Breast epithelium (tissue), 4 donors: ENCODE results near the gene HOXA6. TPM values are rescaled to one million over a fixed set of nuclear protein-coding genes. Genes with fewer than 3 reads are reported as not detected.
A peak's percentile ranks its signal among the peaks of the same experiment; 100 is the strongest.

ENCODE experiments used
- DNase-seq, 2 donors: peaks; one replicate each; pipeline ENCODE4 v3.0.0-alpha.2; 2019; ENCODE audit warnings: low spot score in 2 of 2
- H3K27ac ChIP-seq, 2 donors: fragments of 200-600 bp; sonication (generic) in 1 of 2; one replicate each; pipeline ENCODE4 v1.5.1; 2016 to 2019; ENCODE audit warnings: mild to moderate bottlenecking in 1 of 2
- H3K27me3 ChIP-seq, 2 donors: fragments of 200-600 bp; sonication (generic) in 1 of 2; one replicate each; pipeline versions ENCODE4 v1.5.1 to v1.6.0; 2017 to 2019; ENCODE audit warnings: control low read depth in 1 of 2, mild to moderate bottlenecking in 1 of 2
- H3K36me3 ChIP-seq: fragments of 200-600 bp; one replicate; pipeline ENCODE4 v1.5.1; 2019
- H3K4me1 ChIP-seq, 2 donors: fragments of 200-600 bp; sonication (generic); one replicate each; pipeline ENCODE4 v1.5.1; 2016 to 2019; ENCODE audit warnings: control low read depth in 1 of 2
- H3K4me3 ChIP-seq, 3 donors: fragments of 200-600 bp; sonication (generic); 1 replicate in 2 of 3; 2 replicates in 1 of 3; pipeline ENCODE4 v1.5.1; 2016 to 2019; ENCODE audit warnings: mild to moderate bottlenecking in 3 of 3, moderate library complexity in 2 of 3
- H3K9me3 ChIP-seq, 2 donors: fragments of 200-600 bp; sonication (generic) in 1 of 2; one replicate each; pipeline ENCODE4 v1.5.1; 2016 to 2019; ENCODE audit warnings: control low read depth in 1 of 2
- CTCF ChIP-seq, 3 donors: fragments of 450-650 bp; IDR thresholded peaks; one replicate each; pipeline ENCODE4 v1.5.1; 2016 to 2017; ENCODE audit warnings: antibody characterized with exemption in 3 of 3, mild to moderate bottlenecking in 3 of 3, moderate library complexity in 3 of 3
- POLR2A ChIP-seq: fragments of 450-650 bp; IDR thresholded peaks from one replicate; pipeline ENCODE4 v1.6.1; 2016; ENCODE audit warnings: antibody characterized with exemption, mild to moderate bottlenecking, moderate library complexity
- POLR2AphosphoS5 ChIP-seq, 3 donors: sonication (generic); formaldehyde crosslinking; IDR thresholded peaks; one replicate each; pipeline ENCODE4 v1.6.1; 2017; ENCODE audit warnings: antibody characterized with exemption in 3 of 3
- intact Hi-C: fragments of 100-400 bp; cut with DNase I; formaldehyde crosslinking; loops from one replicate; pipeline ENCODE4 v1.15.1; 2023; ENCODE audit warnings: low total_unique reads
- total RNA-seq, 3 donors: library from RNA; depleted of rRNA; stranded (reverse); fragments of >200 nt; gene quantifications; one replicate each; pipeline ENCODE4 v1.1.0, GENCODE V29; 2016

HOXA6 gene
- total RNA-seq, 3 donors from 2014 or later: 7.9 to 16.0 (median 9.0) TPM

GRCh38 chr7:27151931-27152815 lies 4.6 kb upstream of the HOXA6 start, which contains the start of gene HOXA3:
TSS of gene HOXA3 (minus strand) at chr7:27152583. CDS start at chr7:27110640, 41,943 bp downstream.
- Histone ChIP-seq H3K27ac (peak within 1 kb of the TSS; percentile 95 to 96), H3K27me3 (peaks cover 7 to 50% of the 10 kb centered on the region in 2 donors), H3K4me1 (peaks cover 5 to 9% of the 10 kb centered on the region in 2 donors), H3K9me3 (no peaks in the 10 kb centered on the region), H3K36me3 (no peaks in the 10 kb centered on the region), H3K4me3 (peak within 1 kb of the TSS; percentile 68 to 80 (median 75))
- intact Hi-C loops: loop anchor here (10.0 kb wide), 1 partner anchor 947 kb away; the partner anchor contains the start of genes CBX3 and HNRNPA2B1
- no peak for TF ChIP-seq POLR2A
- peak; percentile 36 to 64 (median 50) for TF ChIP-seq POLR2AphosphoS5 (IDR thresholded peaks at IDR 0.05)
- peak; percentile 53 for DNase-seq

GRCh38 chr7:27151341-27151930 lies 3.9 kb upstream of the HOXA6 start:
- intact Hi-C loops: loop anchor here (10.0 kb wide), 1 partner anchor 947 kb away; the partner anchor contains the start of genes CBX3 and HNRNPA2B1
- no peak for TF ChIP-seq CTCF (IDR thresholded peaks at IDR 0.05)
- TF ChIP-seq POLR2A: no peak
- TF ChIP-seq POLR2AphosphoS5 (IDR thresholded peaks at IDR 0.05): no peak
- peaks cover 5 to 9% of the 10 kb centered on the region in 2 donors for H3K4me1 ChIP-seq
- H3K27ac ChIP-seq: peak overlapping the region; percentile 95 to 96
- peaks cover 7 to 56% of the 10 kb centered on the region in 2 donors for H3K27me3 ChIP-seq
- H3K9me3 ChIP-seq: no peaks in the 10 kb centered on the region
- H3K36me3 ChIP-seq: no peaks in the 10 kb centered on the region
- H3K4me3 ChIP-seq: peak overlapping the region; percentile 68 to 80 (median 75)
- peak; percentile 23 to 51 for DNase-seq

- no peaks in the 10 kb centered on the region for H3K9me3 ChIP-seq
- no peaks in the 10 kb centered on the region for H3K36me3 ChIP-seq
- peaks cover 4 to 51% of the 10 kb centered on the region in 2 donors for H3K27me3 ChIP-seq
- peak; percentile 72 to 73 for DNase-seq
- intact Hi-C loops: loop anchor here (10.0 kb wide), 1 partner anchor 946 kb away; the partner anchor contains the start of genes CBX3 and HNRNPA2B1
- peak overlapping the region; percentile 68 to 80 (median 75) for H3K4me3 ChIP-seq
- H3K27ac ChIP-seq: peak overlapping the region; percentile 95 to 96
- H3K4me1 ChIP-seq: peaks cover 5 to 9% of the 10 kb centered on the region in 2 donors
- TF ChIP-seq POLR2AphosphoS5 (IDR thresholded peaks at IDR 0.05): peak; percentile 57 to 84 (median 83)
- TF ChIP-seq CTCF (IDR thresholded peaks at IDR 0.05): peak; percentile 61 to 90 (median 64)
- TF ChIP-seq POLR2A: peak; percentile 73
Measured at GRCh38 chr7:27150568-27151340, 3.2 kb upstream of the HOXA6 start.

- peak; percentile 26 to 50 for DNase-seq
- Histone ChIP-seq H3K9me3 (no peaks in the 10 kb centered on the region), H3K4me1 (peaks cover 0 to 9% of the 10 kb centered on the region in 2 donors), H3K4me3 (peak overlapping the region; percentile 68 to 80 (median 75)), H3K27me3 (peaks cover 4 to 47% of the 10 kb centered on the region in 2 donors), H3K36me3 (no peaks in the 10 kb centered on the region), H3K27ac (peak overlapping the region; percentile 95 to 96)
- no peak for TF ChIP-seq POLR2A
- TF ChIP-seq CTCF (IDR thresholded peaks at IDR 0.05): no peak
- TF ChIP-seq POLR2AphosphoS5 (IDR thresholded peaks at IDR 0.05): no peak
- intact Hi-C loops: loop anchor here (5.0 to 10.0 kb wide), 3 partner anchors 527 to 945 kb away; partner anchors contain the start of genes CBX3 and HNRNPA2B1
Measured at GRCh38 chr7:27149842-27150567, 2.4 kb upstream of the HOXA6 start.
